Urinary bladder (tissue), 4 donors: Measurements from ENCODE around the gene NEUROG3. TPM values are rescaled to one million over a fixed set of nuclear protein-coding genes. Genes with fewer than 3 reads are reported as not detected.
A peak's percentile ranks its signal among the peaks of the same experiment; 100 is the strongest.

Experiments
- DNase-seq: peaks from one replicate; pipeline ENCODE4 v3.0.0-alpha.2; 2015; ENCODE audit errors: extremely low spot score
- H3K27ac ChIP-seq: one replicate; pipeline ENCODE4 v1.5.1; 2013; ENCODE audit warnings: low read depth, mild to moderate bottlenecking, moderate library complexity
- H3K36me3 ChIP-seq: one replicate; pipeline ENCODE4 v1.6.1; 2013; ENCODE audit warnings: mild to moderate bottlenecking, moderate library complexity; ENCODE audit not compliant: insufficient read depth
- H3K4me1 ChIP-seq: one replicate; pipeline ENCODE4 v1.6.1; 2013; ENCODE audit warnings: mild to moderate bottlenecking, moderate library complexity; ENCODE audit not compliant: insufficient read depth
- H3K4me3 ChIP-seq: one replicate; pipeline ENCODE4 v1.5.1; 2013; ENCODE audit warnings: low read depth, low read length
- WGBS: extraction: QIAGEN DNeasy Blood & Tissue Kit; methylation state at CpG from one replicate; pipeline ENCODE4 v1.1.7; 2013; 5-methylcytosine and 5-hydroxymethylcytosine counted together
- polyA plus RNA-seq: library from polyadenylated mRNA; stranded (reverse); fragments of 200-250 nt; gene quantifications from one replicate; pipeline ENCODE4 v1.2.3, GENCODE V29; 2013
- total RNA-seq: library from RNA; depleted of rRNA; stranded (reverse); fragments of >200 nt; gene quantifications from one replicate; pipeline ENCODE4 v1.2.3, GENCODE V29; 2014
- donor health status: healthy with polysubstance abuse.
- donor health status: healthy.

Gene NEUROG3
- total RNA-seq: not detected
- not detected for polyA plus RNA-seq

- WGBS: 1% methylated on average over 53 of the region's 53 CpGs
- Histone ChIP-seq H3K36me3 (no peaks in the 10 kb centered on the region), H3K27ac (no peak within 1 kb of the TSS), H3K4me3 (peak within 1 kb of the TSS; percentile 28), H3K4me1 (no peaks in the 10 kb centered on the region)
- DNase-seq: no peak
Measured at GRCh38 chr10:69573056-69573806, at the start of gene NEUROG3. Gene NEUROG3 (minus strand): TSS chr10:69573422. CDS start chr10:69573043, 379 bp downstream.

- 44% methylated on average over 5 of the region's 5 CpGs for WGBS
- H3K4me1 ChIP-seq: no peaks in the 10 kb centered on the region
- H3K36me3 ChIP-seq: no peaks in the 10 kb centered on the region
- H3K4me3 ChIP-seq: no peak overlapping the region
- DNase-seq: no peak
- no peak overlapping the region for H3K27ac ChIP-seq
Measured at GRCh38 chr10:69620625-69621024, 47.4 kb upstream of the NEUROG3 start.

GRCh38 chr10:69619626-69620025 lies 46.4 kb upstream of the NEUROG3 start:
- no peak overlapping the region for H3K27ac ChIP-seq
- no peaks in the 10 kb centered on the region for H3K36me3 ChIP-seq
- H3K4me3 ChIP-seq: no peak overlapping the region
- H3K4me1 ChIP-seq: no peaks in the 10 kb centered on the region
- DNase-seq: no peak
- WGBS: 89% methylated on average over 7 of the region's 7 CpGs

GRCh38 chr10:69618746-69619145 lies 45.5 kb upstream of the NEUROG3 start:
- 86% methylated on average over 2 of the region's 2 CpGs for WGBS
- Histone ChIP-seq H3K36me3 (no peaks in the 10 kb centered on the region), H3K4me1 (no peaks in the 10 kb centered on the region), H3K4me3 (no peak overlapping the region), H3K27ac (no peak overlapping the region)
- no peak for DNase-seq

- Histone ChIP-seq H3K27ac (no peak overlapping the region), H3K4me1 (no peaks in the 10 kb centered on the region), H3K36me3 (no peaks in the 10 kb centered on the region), H3K4me3 (no peak overlapping the region)
- 78% methylated on average over 4 of the region's 4 CpGs for WGBS
- no peak for DNase-seq
Measured at GRCh38 chr10:69616358-69616757, 43.1 kb upstream of the NEUROG3 start.

GRCh38 chr10:69614130-69614529 lies 40.9 kb upstream of the NEUROG3 start:
- H3K36me3 ChIP-seq: no peaks in the 10 kb centered on the region
- 52% methylated on average over 1 of the region's 1 CpG for whole genome bisulfite sequencing
- no peak overlapping the region for H3K27ac ChIP-seq
- no peaks in the 10 kb centered on the region for H3K4me1 ChIP-seq
- H3K4me3 ChIP-seq: no peak overlapping the region
- DNase-seq: no peak

GRCh38 chr10:69612760-69613159 lies 39.5 kb upstream of the NEUROG3 start:
- H3K27ac ChIP-seq: no peak overlapping the region
- no peaks in the 10 kb centered on the region for H3K4me1 ChIP-seq
- no peak for DNase-seq
- H3K36me3 ChIP-seq: no peaks in the 10 kb centered on the region
- H3K4me3 ChIP-seq: no peak overlapping the region

GRCh38 chr10:69609077-69609476 lies 35.9 kb upstream of the NEUROG3 start:
- Histone ChIP-seq H3K4me1 (no peaks in the 10 kb centered on the region), H3K4me3 (no peak overlapping the region), H3K27ac (no peak overlapping the region), H3K36me3 (no peaks in the 10 kb centered on the region)
- no peak for DNase-seq
- 43% methylated on average over 1 of the region's 1 CpG for WGBS

- WGBS: 80% methylated on average over 5 of the region's 5 CpGs
- no peak overlapping the region for H3K27ac ChIP-seq
- no peaks in the 10 kb centered on the region for H3K4me1 ChIP-seq
- no peak overlapping the region for H3K4me3 ChIP-seq
- no peak for DNase-seq
- H3K36me3 ChIP-seq: no peaks in the 10 kb centered on the region
Measured at GRCh38 chr10:69600761-69601330, 27.6 kb upstream of the NEUROG3 start.

- 24% methylated on average over 3 of the region's 3 CpGs for WGBS
- no peak overlapping the region for H3K27ac ChIP-seq
Measured at GRCh38 chr10:69588358-69588757, 15.1 kb upstream of the NEUROG3 start.

GRCh38 chr10:69584624-69585023 lies 11.4 kb upstream of the NEUROG3 start:
- Histone ChIP-seq H3K27ac (no peak overlapping the region), H3K4me3 (no peak overlapping the region), H3K36me3 (no peaks in the 10 kb centered on the region), H3K4me1 (no peaks in the 10 kb centered on the region)
- 78% methylated on average over 3 of the region's 3 CpGs for WGBS
- DNase-seq: no peak

More at GRCh38 chr10:69588358-69588757, 15.1 kb upstream of the NEUROG3 start:
- no peak overlapping the region for H3K4me3 ChIP-seq
- H3K4me1 ChIP-seq: no peaks in the 10 kb centered on the region
- H3K36me3 ChIP-seq: no peaks in the 10 kb centered on the region
- no peak for DNase-seq

- Histone ChIP-seq H3K4me3 (no peak overlapping the region), H3K36me3 (no peaks in the 10 kb centered on the region), H3K27ac (no peak overlapping the region), H3K4me1 (no peaks in the 10 kb centered on the region)
- WGBS: 26% methylated on average over 2 of the region's 2 CpGs
- no peak for DNase-seq
Measured at GRCh38 chr10:69583106-69583505, 9.9 kb upstream of the NEUROG3 start.

GRCh38 chr10:69580435-69580834 lies 7.2 kb upstream of the NEUROG3 start:
- no peak for DNase-seq
- Histone ChIP-seq H3K4me3 (no peak overlapping the region), H3K27ac (no peak overlapping the region), H3K36me3 (no peaks in the 10 kb centered on the region), H3K4me1 (no peaks in the 10 kb centered on the region)
- 75% methylated on average over 5 of the region's 5 CpGs for WGBS

- no peak overlapping the region for H3K4me3 ChIP-seq
- no peak overlapping the region for H3K27ac ChIP-seq
- no peaks in the 10 kb centered on the region for H3K4me1 ChIP-seq
- no peak for DNase-seq
- WGBS: 20% methylated on average over 8 of the region's 8 CpGs
- no peaks in the 10 kb centered on the region for H3K36me3 ChIP-seq
Measured at GRCh38 chr10:69579464-69580060, 6.3 kb upstream of the NEUROG3 start.
